CD4-positive, alpha-beta T cell (primary cell): Measurements from ENCODE around the gene NEK7. TPM values are rescaled to one million over a fixed set of nuclear protein-coding genes. Genes with fewer than 3 reads are reported as not detected.

Source experiments
- ATAC-seq: fragments of 200-7000 bp; cut with Tn5 transposase; one replicate; pipeline ENCODE4 v1.10.0; 2022; ENCODE audit warnings: mild to moderate bottlenecking; ENCODE audit not compliant: poor library complexity
- CTCF ChIA-PET: fragments of 350-600 bp; sonication (Branson Sonifier 250); formaldehyde crosslinking; loops from one replicate; lab custom pipeline; 2021; ENCODE audit warnings: antibody characterized with exemption, inconsistent platforms; lab: Charles Lee
- POLR2A ChIA-PET: fragments of 350-600 bp; sonication (Branson Sonifier 250); formaldehyde crosslinking; loops from one replicate; lab custom pipeline; 2021; ENCODE audit warnings: antibody characterized with exemption, inconsistent platforms; lab: Charles Lee
- DNase-seq, 14 experiments: peaks; one replicate each; pipeline ENCODE4 v3.0.0-alpha.2; 2013 to 2020; ENCODE audit warnings: mixed read lengths in 2 of 14
- H3K27ac ChIP-seq, 2 donors: one replicate each; pipeline versions ENCODE4 v1.5.1 to v1.7.0; 2013; ENCODE audit warnings: low read length in 2 of 2, low read depth in 1 of 2, mild to moderate bottlenecking in 1 of 2
- H3K27me3 ChIP-seq, 2 experiments: 1 replicate in 1 of 2; 2 replicates in 1 of 2; pipeline versions ENCODE4 v1.6.1 to v1.7.0; 2013; ENCODE audit warnings: low read length in 2 of 2, control low read depth in 1 of 2, mild to moderate bottlenecking in 1 of 2, moderate library complexity in 1 of 2; ENCODE audit not compliant: insufficient read depth in 2 of 2, control insufficient read depth in 1 of 2
- H3K36me3 ChIP-seq: one replicate; pipeline ENCODE4 v1.6.1; 2013; ENCODE audit warnings: low read length, control low read depth; ENCODE audit not compliant: insufficient read depth
- H3K4me1 ChIP-seq: one replicate; pipeline ENCODE4 v1.6.1; 2013; ENCODE audit warnings: low read length, control low read depth; ENCODE audit not compliant: insufficient read depth
- H3K4me3 ChIP-seq: one replicate; pipeline ENCODE4 v1.5.1; 2013; ENCODE audit warnings: mild to moderate bottlenecking, low read length, moderate library complexity
- H3K9me3 ChIP-seq, 2 experiments: 1 replicate in 1 of 2; 2 replicates in 1 of 2; pipeline versions ENCODE4 v1.6.1 to v1.7.0; 2013; ENCODE audit warnings: low read length in 2 of 2, mild to moderate bottlenecking in 2 of 2, control low read depth in 1 of 2, moderate library complexity in 1 of 2; ENCODE audit not compliant: control insufficient read depth in 1 of 2, insufficient read depth in 1 of 2
- H3K27ac Mint-ChIP-seq: one replicate; pipeline ENCODE4 v1.8.0; 2020; ENCODE audit warnings: mixed read lengths
- H3K27me3 Mint-ChIP-seq: one replicate; pipeline ENCODE4 v1.8.0; 2021; ENCODE audit warnings: mixed read lengths
- H3K36me3 Mint-ChIP-seq: one replicate; pipeline ENCODE4 v1.8.0; 2021; ENCODE audit warnings: low read depth, mixed read lengths
- H3K4me1 Mint-ChIP-seq: one replicate; pipeline ENCODE4 v1.8.0; 2021; ENCODE audit warnings: low read depth, mixed read lengths
- H3K4me3 Mint-ChIP-seq: one replicate; pipeline ENCODE4 v1.8.0; 2020; ENCODE audit warnings: mild to moderate bottlenecking, mixed read lengths
- H3K9me3 Mint-ChIP-seq: one replicate; pipeline ENCODE4 v1.8.0; 2020; ENCODE audit warnings: mixed read lengths
- intact Hi-C, 2 experiments: fragments of 100-400 bp; cut with DNase I in 1 of 2; cut with micrococcal nuclease in 1 of 2; formaldehyde crosslinking; loops; one replicate each; pipeline versions ENCODE4 v1.15.1 to v1.9.0; 2023 to 2025; cut with DNase I, micrococcal nuclease
- total RNA-seq, 174 experiments: library from RNA in 2 of 174; stranded (reverse) in 2 of 174; gene quantifications; one replicate each; pipeline ENCODE4 v1.2.3 and lab custom pipeline; 2021 to 2026
- TF ChIP-seq, protein P1 (sequence below): fragments of 200-600 bp; IDR thresholded peaks from one replicate; pipeline ENCODE4 v1.8.0; 2022; ENCODE audit warnings: antibody characterized with exemption, mild to moderate bottlenecking

NEK7 gene
- total RNA-seq, 2 experiments from 2014 or later = 11.8 to 13.0 TPM

DNA sequence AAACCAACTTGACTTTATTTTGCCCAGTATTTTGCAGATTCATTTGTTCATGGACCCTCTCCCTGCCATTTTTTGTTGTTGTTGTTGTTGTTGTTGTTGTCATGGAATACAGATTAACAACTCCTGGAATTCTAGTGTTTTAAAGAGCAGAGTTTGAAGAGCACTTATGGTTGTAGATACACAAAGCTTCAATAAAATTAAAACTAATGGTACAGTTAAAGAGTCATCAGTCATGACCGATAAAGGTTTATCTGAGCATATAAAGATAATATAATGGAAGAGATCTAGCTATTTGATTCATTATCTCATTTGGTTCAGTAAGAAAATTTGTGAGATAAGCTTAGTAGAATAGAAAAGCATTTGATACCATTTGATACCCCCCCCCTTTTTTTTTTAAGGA lies 21.8 kb downstream of the NEK7 start:
- H3K4me3 Mint-ChIP-seq = peak overlapping the region; percentile 6
- Histone ChIP-seq H3K4me1 (peaks cover 22% of the 10 kb centered on the region), H3K27me3 (no peaks in the 10 kb centered on the region), H3K4me3 (no peak overlapping the region), H3K36me3 (no peaks in the 10 kb centered on the region), H3K9me3 (no peaks in the 10 kb centered on the region), H3K27ac (peak overlapping the region in 1 of 2 donors; percentile 26)
- CTCF ChIA-PET = interaction anchor here (0.8 kb wide), 1 partner anchor 22 kb away, joined by 3 read pairs; the partner anchor contains the start of gene NEK7
- peak overlapping the region; percentile 91 for H3K27ac Mint-ChIP-seq
- H3K36me3 Mint-ChIP-seq = no peaks in the 10 kb centered on the region
- POLR2A ChIA-PET = interaction anchor here (1.2 to 15.1 kb wide), 2 partner anchors 11 to 20 kb away, joined by 4 to 160 read pairs; partner anchors contain the start of gene NEK7
- DNase-seq (no peak), ATAC-seq (no peak)
- no peaks in the 10 kb centered on the region for H3K9me3 Mint-ChIP-seq
- H3K27me3 Mint-ChIP-seq = no peaks in the 10 kb centered on the region
- peaks cover 94% of the 10 kb centered on the region for H3K4me1 Mint-ChIP-seq
- intact Hi-C loops = loop anchor here (2.0 to 10.0 kb wide), 2 partner anchors 14 to 404 kb away; partner anchors contain the start of gene DENND1B (in 1 of the 2)
- TF ChIP-seq, protein P1, sequence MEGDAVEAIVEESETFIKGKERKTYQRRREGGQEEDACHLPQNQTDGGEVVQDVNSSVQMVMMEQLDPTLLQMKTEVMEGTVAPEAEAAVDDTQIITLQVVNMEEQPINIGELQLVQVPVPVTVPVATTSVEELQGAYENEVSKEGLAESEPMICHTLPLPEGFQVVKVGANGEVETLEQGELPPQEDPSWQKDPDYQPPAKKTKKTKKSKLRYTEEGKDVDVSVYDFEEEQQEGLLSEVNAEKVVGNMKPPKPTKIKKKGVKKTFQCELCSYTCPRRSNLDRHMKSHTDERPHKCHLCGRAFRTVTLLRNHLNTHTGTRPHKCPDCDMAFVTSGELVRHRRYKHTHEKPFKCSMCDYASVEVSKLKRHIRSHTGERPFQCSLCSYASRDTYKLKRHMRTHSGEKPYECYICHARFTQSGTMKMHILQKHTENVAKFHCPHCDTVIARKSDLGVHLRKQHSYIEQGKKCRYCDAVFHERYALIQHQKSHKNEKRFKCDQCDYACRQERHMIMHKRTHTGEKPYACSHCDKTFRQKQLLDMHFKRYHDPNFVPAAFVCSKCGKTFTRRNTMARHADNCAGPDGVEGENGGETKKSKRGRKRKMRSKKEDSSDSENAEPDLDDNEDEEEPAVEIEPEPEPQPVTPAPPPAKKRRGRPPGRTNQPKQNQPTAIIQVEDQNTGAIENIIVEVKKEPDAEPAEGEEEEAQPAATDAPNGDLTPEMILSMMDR = no peak

DNA sequence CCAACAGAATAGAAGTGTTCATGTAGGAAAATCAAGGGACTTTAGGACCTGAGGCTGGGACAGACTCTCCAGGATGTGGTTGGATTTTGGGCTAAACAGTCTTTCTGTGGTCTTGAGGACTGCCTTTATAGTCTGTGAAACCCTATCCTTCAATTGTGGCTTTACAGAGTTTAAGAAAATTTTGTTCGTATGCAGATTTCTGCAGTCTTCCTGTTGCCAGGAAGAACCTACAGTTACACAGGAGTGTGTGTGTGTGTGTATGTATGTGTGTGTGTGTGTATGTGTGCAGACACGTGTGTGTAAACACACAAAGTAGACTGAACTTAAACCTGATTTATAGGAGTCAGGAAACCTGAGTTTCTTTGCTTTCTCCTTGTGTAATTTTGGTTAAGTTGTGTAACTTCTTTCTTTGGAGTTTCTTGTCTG lies 22.8 kb downstream of the NEK7 start:
- peak in 4 of 14 experiments; percentile 38 to 81 (median 63) for DNase-seq
- Histone ChIP-seq H3K9me3 (no peaks in the 10 kb centered on the region), H3K36me3 (no peaks in the 10 kb centered on the region), H3K4me3 (no peak overlapping the region), H3K4me1 (peaks cover 20% of the 10 kb centered on the region), H3K27me3 (no peaks in the 10 kb centered on the region), H3K27ac (peak overlapping the region; percentile 51 to 63)
- peak; percentile 62 for ATAC-seq
- H3K9me3 Mint-ChIP-seq = no peaks in the 10 kb centered on the region
- peak overlapping the region; percentile 47 for H3K4me3 Mint-ChIP-seq
- H3K27ac Mint-ChIP-seq = peak overlapping the region; percentile 91
- H3K36me3 Mint-ChIP-seq = no peaks in the 10 kb centered on the region
- TF ChIP-seq, protein P1 = no peak
- POLR2A ChIA-PET = interaction anchor here (0.7 to 15.1 kb wide), 4 partner anchors 10 to 21 kb away, joined by 3 to 160 read pairs (median 5); partner anchors contain the start of gene NEK7
- peaks cover 91% of the 10 kb centered on the region for H3K4me1 Mint-ChIP-seq
- CTCF ChIA-PET = no interaction called here
- intact Hi-C loops = loop anchor here (2.0 to 10.0 kb wide), 2 partner anchors 15 to 405 kb away; partner anchors contain the start of gene DENND1B (in 1 of the 2)
- H3K27me3 Mint-ChIP-seq = no peaks in the 10 kb centered on the region

DNA sequence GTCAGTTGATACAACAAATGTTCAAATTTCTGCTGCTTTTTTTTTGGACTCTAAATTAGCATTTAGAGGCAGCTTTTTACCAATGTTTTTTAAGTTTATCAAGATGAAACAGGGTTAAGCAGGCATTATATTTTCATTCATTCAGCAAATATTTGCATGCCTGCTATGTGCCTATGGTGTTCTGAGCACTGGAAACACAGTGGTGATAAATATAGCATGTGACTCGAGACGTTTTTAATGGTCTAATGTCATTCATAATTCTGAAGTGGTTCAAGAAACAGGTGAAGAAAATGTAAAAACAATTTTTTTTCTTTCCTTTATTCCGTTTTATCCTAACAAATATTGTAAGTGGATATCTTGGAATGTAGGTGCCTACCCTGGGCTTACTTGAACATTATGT lies 26.8 kb downstream of the NEK7 start:
- H3K4me1 Mint-ChIP-seq = peaks cover 92% of the 10 kb centered on the region
- Histone ChIP-seq H3K9me3 (no peaks in the 10 kb centered on the region), H3K4me1 (peaks cover 40% of the 10 kb centered on the region), H3K36me3 (no peaks in the 10 kb centered on the region), H3K27me3 (no peaks in the 10 kb centered on the region), H3K27ac (no peak overlapping the region), H3K4me3 (no peak overlapping the region)
- CTCF ChIA-PET = interaction anchor here (1.0 kb wide), 1 partner anchor 27 kb away, joined by 3 read pairs; the partner anchor contains the start of gene NEK7
- ATAC-seq (no peak), DNase-seq (no peak)
- H3K9me3 Mint-ChIP-seq = no peaks in the 10 kb centered on the region
- H3K27me3 Mint-ChIP-seq = no peaks in the 10 kb centered on the region
- no peaks in the 10 kb centered on the region for H3K36me3 Mint-ChIP-seq
- intact Hi-C loops = no loop called here
- peak overlapping the region; percentile 42 for H3K27ac Mint-ChIP-seq
- H3K4me3 Mint-ChIP-seq = no peak overlapping the region
- POLR2A ChIA-PET = interaction anchor here (0.9 to 2.5 kb wide), 3 partner anchors 18 to 594 kb away, joined by 3 to 7 read pairs (median 3); partner anchors contain the start of gene NEK7
- TF ChIP-seq, protein P1 = no peak
